ENCODE measurements around the gene SEC14L2.

The SEC14L2 gene

DNA sequence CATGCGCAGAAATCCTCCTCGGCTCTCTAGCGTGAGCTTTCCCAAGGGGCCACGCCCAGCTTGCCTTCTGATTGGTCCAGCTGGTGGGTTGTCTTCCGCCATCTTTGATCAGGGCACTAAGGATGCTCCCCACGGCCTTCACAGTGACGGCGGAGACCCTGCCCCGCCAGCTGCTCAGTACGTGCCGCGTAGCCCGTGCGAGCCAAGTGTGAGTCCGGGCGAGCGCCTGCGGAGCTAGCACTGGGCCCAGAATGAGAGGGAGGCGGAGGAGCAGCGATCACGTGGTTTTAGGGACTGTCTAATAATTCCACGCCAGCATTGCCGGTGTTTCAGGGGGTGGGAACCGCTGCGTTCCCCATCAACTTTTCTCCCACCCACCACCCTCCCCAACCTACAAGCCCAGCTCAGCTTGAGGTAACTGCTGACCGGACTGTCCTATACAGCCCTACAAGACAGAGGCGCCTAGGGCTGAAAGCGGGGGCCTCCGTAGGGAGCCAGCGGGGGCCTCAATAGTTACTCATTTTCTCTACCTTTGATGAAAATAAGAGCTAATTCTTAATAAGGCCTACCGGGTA, 27.2 kb downstream of the SEC14L2 start:
- Mint-ChIP-seq H3K36me3 (ENCODE audit: low read depth) (peaks cover 44% of the 10 kb centered on the region), H3K4me1 (ENCODE audit: low read depth) (peaks cover 51% of the 10 kb centered on the region), H3K9me3 (no peaks in the 10 kb centered on the region), H3K27ac (peak overlapping the region; percentile 99), H3K4me3 (peak overlapping the region; percentile 98), H3K27me3 (ENCODE audit: low read depth) (no peaks in the 10 kb centered on the region)
- DNase-seq (ENCODE audit: low spot score) = peak; percentile 99

DNA sequence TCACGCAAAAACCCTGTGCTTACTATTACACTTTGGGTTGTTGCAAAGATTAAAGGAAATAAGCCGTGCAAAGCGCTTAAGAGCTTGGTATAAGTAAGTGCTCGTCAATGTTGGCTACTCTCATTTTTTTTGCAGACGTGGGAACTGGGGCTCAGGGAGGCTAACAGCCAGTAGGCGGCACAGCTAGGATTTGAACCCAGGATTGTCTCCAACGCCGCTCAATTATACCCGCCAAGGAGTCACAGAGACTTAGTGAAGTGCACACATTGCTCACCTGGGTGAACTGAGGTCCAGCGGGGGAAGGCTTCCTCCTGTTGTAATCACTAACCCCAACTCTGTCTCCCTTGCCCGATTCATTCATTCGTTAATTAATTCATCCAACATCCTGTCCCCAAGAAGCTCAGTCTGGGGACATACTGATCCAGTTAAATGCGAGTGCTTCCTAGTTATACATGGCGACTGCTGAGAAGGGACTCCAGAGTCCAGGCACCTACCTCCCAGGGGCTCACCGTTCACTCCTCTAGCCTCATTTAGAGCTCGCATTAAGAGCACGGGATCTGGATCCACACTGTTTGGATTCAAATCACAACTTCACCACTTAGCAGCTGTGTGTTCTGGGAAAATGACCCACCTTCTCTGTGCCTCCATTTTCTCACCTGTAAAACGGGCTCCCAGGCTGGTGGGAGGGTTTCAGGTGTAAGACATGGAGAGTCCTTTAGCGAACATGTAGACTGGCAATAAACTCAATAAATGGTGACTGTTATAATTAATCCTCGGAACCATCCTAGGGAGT, 27.9 kb downstream of the SEC14L2 start:
- Mint-ChIP-seq H3K27me3 (ENCODE audit: low read depth) (no peaks in the 10 kb centered on the region), H3K4me3 (peak overlapping the region; percentile 98), H3K27ac (peak overlapping the region; percentile 99), H3K9me3 (no peaks in the 10 kb centered on the region), H3K4me1 (ENCODE audit: low read depth) (peaks cover 49% of the 10 kb centered on the region), H3K36me3 (ENCODE audit: low read depth) (peaks cover 43% of the 10 kb centered on the region)
- no peak for DNase-seq (ENCODE audit: low spot score)

DNA sequence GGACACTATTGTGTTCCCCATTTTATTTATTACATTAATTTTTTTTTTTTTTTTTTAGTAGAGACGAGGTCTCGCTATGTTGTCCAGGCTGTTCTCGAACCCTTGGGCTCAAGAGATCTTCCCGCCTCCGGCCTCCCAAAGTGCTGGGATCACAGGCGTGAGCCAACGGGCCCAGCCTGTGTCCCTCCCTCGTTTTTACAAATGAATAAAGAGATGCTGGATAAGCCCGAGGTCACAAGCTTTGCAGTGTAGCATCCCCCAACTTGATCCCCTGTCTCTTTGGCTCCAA, 28.5 kb downstream of the SEC14L2 start:
- peaks cover 43% of the 10 kb centered on the region for H3K36me3 Mint-ChIP-seq (ENCODE audit: low read depth)
- H3K4me3 Mint-ChIP-seq = peak overlapping the region; percentile 98
- H3K9me3 Mint-ChIP-seq = no peaks in the 10 kb centered on the region
- no peaks in the 10 kb centered on the region for H3K27me3 Mint-ChIP-seq (ENCODE audit: low read depth)
- no peak for DNase-seq (ENCODE audit: low spot score)
- H3K4me1 Mint-ChIP-seq (ENCODE audit: low read depth) = peaks cover 49% of the 10 kb centered on the region
- peak overlapping the region; percentile 92 for H3K27ac Mint-ChIP-seq

DNA sequence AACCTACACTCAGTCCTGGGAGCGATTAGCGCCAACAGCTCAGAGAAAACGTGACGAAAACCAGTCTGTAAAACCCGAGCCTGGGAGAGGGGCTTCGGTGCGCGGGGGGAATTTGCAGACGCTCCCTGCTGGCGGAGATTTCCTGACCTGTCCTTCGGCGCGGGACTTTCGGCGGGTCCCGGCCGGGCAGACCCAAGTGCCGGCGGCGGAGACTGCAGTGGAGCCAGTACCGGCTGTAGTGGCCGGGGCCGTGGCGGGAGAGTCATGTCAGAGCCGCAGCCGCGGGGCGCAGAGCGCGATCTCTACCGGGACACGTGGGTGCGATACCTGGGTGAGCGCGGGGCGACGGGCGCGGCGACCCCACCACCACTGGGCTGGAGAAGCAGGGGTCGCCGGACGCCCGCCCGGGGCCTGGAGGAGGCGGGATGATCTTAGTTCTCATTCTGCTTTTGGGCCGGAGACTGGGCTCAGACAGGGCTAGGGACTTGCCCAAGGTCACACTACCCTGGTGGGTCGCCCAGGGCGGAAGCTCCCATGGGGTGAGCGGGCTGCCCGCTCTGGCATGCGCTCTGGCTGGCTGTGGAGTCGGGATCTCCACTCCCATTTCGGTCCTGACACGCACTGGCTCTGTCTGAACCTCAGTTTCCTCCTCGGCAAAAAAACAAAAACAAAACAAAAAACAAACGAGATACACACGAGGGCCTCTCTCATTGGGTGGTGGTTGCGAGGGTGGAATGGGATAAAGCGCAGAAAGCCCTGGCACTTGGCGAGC, 29.0 kb downstream of the SEC14L2 start, which contains the start of gene MTFP1:
TSS of gene MTFP1 (plus strand) at position 153 of the 772 bp plus-strand sequence. CDS start at position 265, 112 bp downstream.
- no peaks in the 10 kb centered on the region for H3K9me3 Mint-ChIP-seq
- H3K4me1 Mint-ChIP-seq (ENCODE audit: low read depth) = peaks cover 43% of the 10 kb centered on the region
- H3K27me3 Mint-ChIP-seq (ENCODE audit: low read depth) = no peaks in the 10 kb centered on the region
- H3K36me3 Mint-ChIP-seq (ENCODE audit: low read depth) = peaks cover 38% of the 10 kb centered on the region
- H3K4me3 Mint-ChIP-seq = peak within 1 kb of the TSS; percentile 98
- peak within 1 kb of the TSS; percentile 99 for H3K27ac Mint-ChIP-seq
- DNase-seq (ENCODE audit: low spot score) = peak; percentile 52

GRCh38 chr22:30426388-30427353, 29.9 kb downstream of the SEC14L2 start:
- Mint-ChIP-seq H3K4me1 (ENCODE audit: low read depth) (peaks cover 37% of the 10 kb centered on the region), H3K36me3 (ENCODE audit: low read depth) (peaks cover 33% of the 10 kb centered on the region), H3K27me3 (ENCODE audit: low read depth) (no peaks in the 10 kb centered on the region), H3K27ac (peak overlapping the region; percentile 92), H3K4me3 (peak overlapping the region; percentile 98), H3K9me3 (no peaks in the 10 kb centered on the region)
- DNase-seq (ENCODE audit: low spot score) = peak; percentile 83

DNA sequence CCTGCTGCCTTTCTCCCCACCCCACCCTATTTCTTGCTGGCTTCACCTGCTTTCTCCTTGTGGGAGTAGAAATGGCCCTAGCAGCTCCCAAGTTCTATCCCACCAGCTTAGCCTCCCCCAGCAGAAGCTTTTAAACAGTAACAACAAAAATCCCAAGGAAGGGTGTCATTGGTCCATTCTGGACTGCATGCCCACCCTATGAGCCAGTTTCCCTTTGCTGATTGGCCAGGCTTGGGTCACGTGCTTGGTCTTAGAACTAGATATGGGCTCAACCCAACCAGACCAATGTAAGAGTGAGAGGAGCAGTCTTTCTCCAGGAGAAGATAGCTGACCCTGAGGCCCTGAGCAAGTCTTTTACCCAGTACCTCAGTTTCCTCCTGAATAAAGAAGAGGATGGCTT, 31.1 kb downstream of the SEC14L2 start:
- no peak for DNase-seq (ENCODE audit: low spot score)
- Mint-ChIP-seq H3K36me3 (ENCODE audit: low read depth) (peaks cover 26% of the 10 kb centered on the region), H3K4me1 (ENCODE audit: low read depth) (peaks cover 25% of the 10 kb centered on the region), H3K4me3 (no peak overlapping the region), H3K27me3 (ENCODE audit: low read depth) (no peaks in the 10 kb centered on the region), H3K27ac (peak overlapping the region; percentile 33), H3K9me3 (no peaks in the 10 kb centered on the region)

DNA sequence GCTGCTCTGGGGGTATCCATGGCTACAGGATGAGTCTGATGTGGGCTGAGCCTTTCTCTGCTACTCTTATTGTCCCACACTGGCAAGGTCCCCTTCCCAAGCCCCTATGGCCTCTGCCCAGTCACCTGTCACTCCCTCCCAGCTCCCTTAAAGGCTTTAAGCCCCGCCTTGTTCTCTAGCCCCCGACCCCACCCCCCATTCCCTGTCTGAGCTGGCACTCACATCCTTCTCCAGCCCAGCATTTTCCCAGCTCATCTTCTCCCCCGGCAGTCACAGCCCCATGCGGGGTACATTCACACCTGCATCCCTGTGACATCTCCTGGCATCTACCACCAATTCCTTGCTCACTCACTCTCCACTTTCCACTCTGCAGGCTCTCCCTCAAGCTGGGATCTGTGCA, 33.1 kb downstream of the SEC14L2 start:
- Mint-ChIP-seq H3K27ac (no peak overlapping the region), H3K9me3 (peaks cover 4% of the 10 kb centered on the region), H3K36me3 (ENCODE audit: low read depth) (peaks cover 28% of the 10 kb centered on the region), H3K4me3 (no peak overlapping the region), H3K27me3 (ENCODE audit: low read depth) (no peaks in the 10 kb centered on the region), H3K4me1 (ENCODE audit: low read depth) (peaks cover 19% of the 10 kb centered on the region)
- no peak for DNase-seq (ENCODE audit: low spot score)

GRCh38 chr22:30430933-30431332, 34.1 kb downstream of the SEC14L2 start:
- no peak overlapping the region for H3K27ac Mint-ChIP-seq
- H3K9me3 Mint-ChIP-seq = peaks cover 13% of the 10 kb centered on the region
- H3K4me3 Mint-ChIP-seq = no peak overlapping the region
- peaks cover 22% of the 10 kb centered on the region for H3K4me1 Mint-ChIP-seq (ENCODE audit: low read depth)
- no peaks in the 10 kb centered on the region for H3K27me3 Mint-ChIP-seq (ENCODE audit: low read depth)
- peaks cover 35% of the 10 kb centered on the region for H3K36me3 Mint-ChIP-seq (ENCODE audit: low read depth)
- no peak for DNase-seq (ENCODE audit: low spot score)

- Mint-ChIP-seq H3K4me1 (ENCODE audit: low read depth) (peaks cover 15% of the 10 kb centered on the region), H3K9me3 (peaks cover 17% of the 10 kb centered on the region)
Measured at GRCh38 chr22:30432096-30432495, 35.3 kb downstream of the SEC14L2 start.

DNA sequence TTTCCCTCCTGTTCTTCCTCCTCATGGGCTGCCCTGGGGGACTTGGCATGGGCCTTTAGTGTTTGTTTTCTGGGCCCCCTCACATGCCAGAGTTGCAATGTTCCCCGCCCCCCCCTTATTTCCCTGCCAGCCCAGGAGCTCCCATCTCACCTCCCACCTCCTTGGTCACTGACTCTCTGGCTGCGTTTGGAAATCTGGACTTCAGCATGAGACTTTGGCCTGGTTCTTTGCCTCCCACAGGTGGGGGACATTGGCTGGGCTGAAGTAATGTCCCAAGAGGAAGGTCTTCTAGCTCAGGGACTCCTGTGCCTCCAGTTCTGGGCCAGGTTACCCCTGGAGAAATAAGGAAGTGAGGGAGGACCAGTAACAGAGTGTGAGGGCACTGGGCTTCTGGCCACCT, 35.7 kb downstream of the SEC14L2 start:
- DNase-seq (ENCODE audit: low spot score) = no peak
- peaks cover 12% of the 10 kb centered on the region for H3K4me1 Mint-ChIP-seq (ENCODE audit: low read depth)
- peaks cover 18% of the 10 kb centered on the region for H3K9me3 Mint-ChIP-seq
- peaks cover 27% of the 10 kb centered on the region for H3K36me3 Mint-ChIP-seq (ENCODE audit: low read depth)
- no peaks in the 10 kb centered on the region for H3K27me3 Mint-ChIP-seq (ENCODE audit: low read depth)
- H3K4me3 Mint-ChIP-seq = no peak overlapping the region
- no peak overlapping the region for H3K27ac Mint-ChIP-seq

More at GRCh38 chr22:30432096-30432495, 35.3 kb downstream of the SEC14L2 start:
- Mint-ChIP-seq H3K27me3 (ENCODE audit: low read depth) (no peaks in the 10 kb centered on the region), H3K36me3 (ENCODE audit: low read depth) (peaks cover 31% of the 10 kb centered on the region), H3K27ac (no peak overlapping the region), H3K4me3 (no peak overlapping the region)
- DNase-seq (ENCODE audit: low spot score) = no peak

DNA sequence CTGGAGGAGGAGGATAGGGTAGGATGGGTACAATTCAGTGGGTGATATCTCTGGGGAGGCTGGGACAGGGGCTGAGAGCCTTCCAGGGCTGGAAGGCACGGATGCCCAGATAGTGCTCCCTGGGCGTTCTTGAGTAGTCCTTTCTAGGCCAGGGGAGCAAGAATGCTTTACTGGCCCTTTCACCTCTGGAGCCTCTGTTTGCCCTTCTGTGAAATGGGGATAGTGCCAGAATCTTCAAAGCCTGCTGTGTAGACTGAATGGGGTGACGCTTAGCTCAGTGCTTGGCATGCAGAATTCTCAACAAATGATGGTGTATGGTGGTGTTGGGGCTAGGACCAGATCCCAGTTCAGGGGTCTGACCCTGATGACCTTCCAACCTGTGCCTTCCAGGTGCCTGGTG, 36.4 kb downstream of the SEC14L2 start:
- Mint-ChIP-seq H3K27ac (no peak overlapping the region), H3K36me3 (ENCODE audit: low read depth) (peaks cover 23% of the 10 kb centered on the region), H3K9me3 (peaks cover 18% of the 10 kb centered on the region), H3K4me1 (ENCODE audit: low read depth) (peaks cover 12% of the 10 kb centered on the region), H3K4me3 (no peak overlapping the region), H3K27me3 (ENCODE audit: low read depth) (peaks cover 2% of the 10 kb centered on the region)
- no peak for DNase-seq (ENCODE audit: low spot score)

GRCh38 chr22:30433773-30434172, 37.0 kb downstream of the SEC14L2 start:
- Mint-ChIP-seq H3K4me3 (no peak overlapping the region), H3K27me3 (ENCODE audit: low read depth) (peaks cover 6% of the 10 kb centered on the region), H3K36me3 (ENCODE audit: low read depth) (peaks cover 23% of the 10 kb centered on the region), H3K9me3 (peaks cover 18% of the 10 kb centered on the region), H3K4me1 (ENCODE audit: low read depth) (peaks cover 12% of the 10 kb centered on the region), H3K27ac (no peak overlapping the region)
- no peak for DNase-seq (ENCODE audit: low spot score)

GRCh38 chr22:30434843-30435242, 38.0 kb downstream of the SEC14L2 start:
- H3K4me1 Mint-ChIP-seq (ENCODE audit: low read depth) = peaks cover 12% of the 10 kb centered on the region
- no peak for DNase-seq (ENCODE audit: low spot score)

More at GRCh38 chr22:30434843-30435242, 38.0 kb downstream of the SEC14L2 start:
- peak overlapping the region; percentile 90 for H3K27ac Mint-ChIP-seq
- H3K4me3 Mint-ChIP-seq = peak overlapping the region; percentile 76
- H3K36me3 Mint-ChIP-seq (ENCODE audit: low read depth) = peaks cover 18% of the 10 kb centered on the region
- peaks cover 8% of the 10 kb centered on the region for H3K27me3 Mint-ChIP-seq (ENCODE audit: low read depth)
- H3K9me3 Mint-ChIP-seq = peaks cover 18% of the 10 kb centered on the region

Measured in T-helper 2 cell treated with Interferon-gamma antibody and Interleukin-4, amounts not matched to agents 5 μg/mL and 100 μg/mL, for 36 hours (primary cell).